ENCODE data around the gene CCSER1.

DNA sequence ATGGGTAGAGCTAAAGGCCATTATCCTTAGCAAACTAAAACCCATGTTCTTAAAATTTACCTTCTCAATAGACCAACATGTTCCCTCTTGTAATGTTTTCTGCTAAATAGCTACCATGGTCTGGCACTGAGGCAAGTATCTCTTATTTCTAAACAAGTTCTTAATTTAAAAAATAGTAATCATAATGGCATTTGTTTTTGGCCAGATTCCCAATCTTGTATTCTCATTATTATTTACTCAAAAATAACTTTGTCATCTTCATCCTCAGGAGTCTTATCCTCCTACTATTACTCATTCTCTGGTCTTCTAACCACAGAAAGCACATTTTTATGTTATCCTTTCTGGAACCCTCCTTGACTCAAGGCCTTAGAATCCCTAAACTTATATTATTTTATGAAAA lies 931.2 kb downstream of the CCSER1 start:
- TF ChIP-seq, protein P1, sequence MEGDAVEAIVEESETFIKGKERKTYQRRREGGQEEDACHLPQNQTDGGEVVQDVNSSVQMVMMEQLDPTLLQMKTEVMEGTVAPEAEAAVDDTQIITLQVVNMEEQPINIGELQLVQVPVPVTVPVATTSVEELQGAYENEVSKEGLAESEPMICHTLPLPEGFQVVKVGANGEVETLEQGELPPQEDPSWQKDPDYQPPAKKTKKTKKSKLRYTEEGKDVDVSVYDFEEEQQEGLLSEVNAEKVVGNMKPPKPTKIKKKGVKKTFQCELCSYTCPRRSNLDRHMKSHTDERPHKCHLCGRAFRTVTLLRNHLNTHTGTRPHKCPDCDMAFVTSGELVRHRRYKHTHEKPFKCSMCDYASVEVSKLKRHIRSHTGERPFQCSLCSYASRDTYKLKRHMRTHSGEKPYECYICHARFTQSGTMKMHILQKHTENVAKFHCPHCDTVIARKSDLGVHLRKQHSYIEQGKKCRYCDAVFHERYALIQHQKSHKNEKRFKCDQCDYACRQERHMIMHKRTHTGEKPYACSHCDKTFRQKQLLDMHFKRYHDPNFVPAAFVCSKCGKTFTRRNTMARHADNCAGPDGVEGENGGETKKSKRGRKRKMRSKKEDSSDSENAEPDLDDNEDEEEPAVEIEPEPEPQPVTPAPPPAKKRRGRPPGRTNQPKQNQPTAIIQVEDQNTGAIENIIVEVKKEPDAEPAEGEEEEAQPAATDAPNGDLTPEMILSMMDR (conservative IDR thresholded peaks at IDR 0.05; ENCODE audit: low read length) = no peak
- TF ChIP-seq EZH2phosphoT487 (IDR thresholded peaks at IDR 0.05; ENCODE audit: borderline replicate concordance, low read depth, low read length) = no peak
